Stimulated activated CD4-positive, alpha-beta T cell treated with anti-CD3 and anti-CD28 coated beads, Interleukin-12 subunit alpha, Interleukin-12 subunit beta, amount 100 ng/mL, for 4 hours (primary cell): ENCODE results near the gene DMKN.

Source experiments
- DNase-seq: peaks from one replicate; pipeline ENCODE4 v3.0.0-alpha.2; 2020

DMKN gene, protein sequence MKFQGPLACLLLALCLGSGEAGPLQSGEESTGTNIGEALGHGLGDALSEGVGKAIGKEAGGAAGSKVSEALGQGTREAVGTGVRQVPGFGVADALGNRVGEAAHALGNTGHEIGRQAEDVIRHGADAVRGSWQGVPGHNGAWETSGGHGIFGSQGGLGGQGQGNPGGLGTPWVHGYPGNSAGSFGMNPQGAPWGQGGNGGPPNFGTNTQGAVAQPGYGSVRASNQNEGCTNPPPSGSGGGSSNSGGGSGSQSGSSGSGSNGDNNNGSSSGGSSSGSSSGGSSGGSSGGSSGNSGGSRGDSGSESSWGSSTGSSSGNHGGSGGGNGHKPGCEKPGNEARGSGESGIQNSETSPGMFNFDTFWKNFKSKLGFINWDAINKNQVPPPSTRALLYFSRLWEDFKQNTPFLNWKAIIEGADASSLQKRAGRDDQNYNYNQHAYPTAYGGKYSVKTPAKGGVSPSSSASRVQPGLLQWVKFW

GRCh38 chr19:35513628-35514281 is at the start of gene DMKN:
DMKN (minus strand) TSS chr19:35513649; CDS start chr19:35513475, 174 bp downstream.
- no peak for DNase-seq

DNA sequence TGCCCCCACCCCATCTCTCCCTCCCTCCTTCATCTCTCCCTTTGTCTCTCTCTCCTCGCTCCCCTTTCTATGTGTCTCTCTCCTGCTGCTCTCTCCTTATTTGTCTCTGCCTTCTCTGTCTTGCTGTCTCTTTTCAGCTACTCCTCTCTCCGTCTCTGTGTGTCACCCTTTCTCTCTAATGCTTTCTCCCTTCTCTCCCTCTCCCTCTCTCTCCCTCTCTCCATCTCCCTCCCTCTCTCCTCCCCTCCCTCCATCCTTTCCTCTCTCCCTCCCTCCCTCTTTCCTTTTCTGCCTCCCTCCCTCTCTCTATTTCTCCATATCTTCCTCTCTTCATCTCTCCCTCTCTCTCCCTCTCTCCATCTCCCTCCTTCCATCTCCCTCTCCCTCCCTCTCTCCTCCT is 49.3 kb upstream of the DMKN start:
- no peak for DNase-seq

DNA sequence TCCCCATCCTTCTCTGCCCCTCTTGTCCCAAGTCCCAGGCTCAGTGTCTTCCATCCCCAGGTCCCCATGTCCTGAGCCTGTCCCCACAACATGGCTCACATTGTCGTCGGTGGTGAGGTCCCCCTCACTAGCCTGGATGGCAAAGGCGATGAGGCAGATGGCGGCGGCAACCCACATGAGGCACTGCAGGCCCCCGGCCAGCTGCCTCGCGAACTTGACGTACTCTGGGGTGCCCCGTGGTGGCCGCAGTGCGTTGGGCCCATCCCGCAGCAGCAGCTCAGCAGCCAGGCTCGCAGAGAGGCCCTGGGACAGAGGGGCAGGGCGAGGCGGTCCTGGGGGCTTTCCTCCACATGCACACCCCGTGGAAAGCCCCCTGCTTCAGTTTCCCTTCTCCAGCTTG is 48.9 kb upstream of the DMKN start:
- DNase-seq = no peak

DNA sequence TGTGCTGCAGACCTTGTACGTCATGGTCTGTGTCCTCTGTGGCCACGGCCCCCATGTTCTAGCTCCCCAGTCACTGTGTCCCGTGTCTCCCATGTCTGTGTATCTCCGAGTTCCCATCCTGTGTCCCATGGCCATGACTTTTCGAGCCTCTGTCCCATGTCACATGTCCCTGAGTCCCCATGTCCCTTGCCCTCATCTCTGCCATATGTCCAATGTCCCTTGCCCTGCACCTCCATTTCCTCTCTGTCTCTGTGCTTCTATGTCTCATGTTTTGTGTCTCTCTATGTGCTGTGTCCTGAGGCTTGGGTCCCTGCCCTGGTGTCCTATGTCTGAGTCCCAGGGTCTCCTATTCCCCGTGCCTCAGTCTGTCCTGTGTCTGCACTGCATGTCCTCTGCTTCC is 48.0 kb upstream of the DMKN start:
- no peak for DNase-seq

GRCh38 chr19:35560677-35561076 is 47.2 kb upstream of the DMKN start:
- DNase-seq = no peak

GRCh38 chr19:35560271-35560670 is 46.8 kb upstream of the DMKN start:
- DNase-seq = no peak

DNA sequence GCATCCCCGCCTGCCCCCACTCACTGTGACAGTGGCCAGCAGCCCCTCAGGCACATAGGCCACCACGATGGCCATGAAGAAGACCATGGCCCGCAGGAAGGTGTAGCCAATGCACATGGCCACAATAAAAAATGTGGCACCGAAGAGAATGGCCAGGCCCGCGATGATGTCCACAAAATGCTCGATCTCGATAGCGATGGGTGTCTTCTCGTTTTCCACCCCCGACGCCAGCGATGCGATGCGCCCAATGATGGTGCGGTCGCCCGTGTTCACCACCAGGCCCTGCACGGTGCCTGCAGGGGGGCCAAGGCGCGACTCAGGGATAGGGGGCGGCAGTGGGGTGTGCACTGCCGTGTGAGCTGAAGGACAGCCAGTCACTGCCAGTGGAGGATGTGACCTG is 46.3 kb upstream of the DMKN start:
- no peak for DNase-seq

GRCh38 chr19:35559281-35559659 is 45.8 kb upstream of the DMKN start:
- DNase-seq = no peak

DNA sequence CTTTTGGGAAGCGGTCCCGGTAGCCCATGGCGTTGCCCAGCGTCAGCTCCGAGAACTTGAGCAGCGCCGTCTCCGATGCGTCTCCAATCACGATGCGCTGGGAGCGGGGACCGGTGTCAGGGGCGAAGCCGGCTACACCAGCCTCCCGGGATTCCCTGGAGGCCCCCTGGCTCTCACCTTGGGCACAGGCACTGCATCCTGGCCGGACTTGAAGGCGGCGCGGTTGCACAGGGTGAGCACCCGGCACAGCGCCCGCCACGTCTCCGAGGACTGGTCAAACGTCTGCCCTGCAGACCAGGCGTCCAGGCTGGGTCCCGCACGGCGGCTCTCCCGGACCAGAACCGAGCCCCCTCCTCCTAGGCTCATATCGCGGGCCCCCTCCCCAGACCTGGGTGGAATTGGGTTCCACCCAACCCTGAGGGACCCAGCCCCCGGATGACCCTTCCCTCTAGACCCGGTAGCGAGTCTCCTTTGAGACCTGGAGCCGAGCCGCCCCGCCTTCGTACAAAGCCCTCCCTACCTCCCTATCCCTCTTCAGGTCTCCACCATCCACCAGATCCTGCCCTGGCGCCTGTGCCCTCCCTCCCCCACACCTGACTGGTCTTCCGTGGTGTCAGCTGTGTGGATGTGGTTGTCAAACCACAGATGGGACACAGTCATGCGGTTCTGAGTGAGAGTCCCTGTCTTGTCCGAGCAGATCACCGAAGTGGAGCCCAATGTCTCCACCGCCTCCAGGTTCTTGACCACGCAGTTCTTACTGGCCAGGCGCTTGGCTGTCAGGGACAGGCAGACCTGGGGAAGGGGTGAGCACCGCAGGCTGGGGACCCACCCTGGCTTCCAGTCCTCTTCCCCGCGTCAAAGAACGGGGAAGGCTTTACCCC is 45.2 kb upstream of the DMKN start:
- no peak for DNase-seq

GRCh38 chr19:35557539-35558399 is 44.3 kb upstream of the DMKN start:
- DNase-seq = peak; percentile 52

DNA sequence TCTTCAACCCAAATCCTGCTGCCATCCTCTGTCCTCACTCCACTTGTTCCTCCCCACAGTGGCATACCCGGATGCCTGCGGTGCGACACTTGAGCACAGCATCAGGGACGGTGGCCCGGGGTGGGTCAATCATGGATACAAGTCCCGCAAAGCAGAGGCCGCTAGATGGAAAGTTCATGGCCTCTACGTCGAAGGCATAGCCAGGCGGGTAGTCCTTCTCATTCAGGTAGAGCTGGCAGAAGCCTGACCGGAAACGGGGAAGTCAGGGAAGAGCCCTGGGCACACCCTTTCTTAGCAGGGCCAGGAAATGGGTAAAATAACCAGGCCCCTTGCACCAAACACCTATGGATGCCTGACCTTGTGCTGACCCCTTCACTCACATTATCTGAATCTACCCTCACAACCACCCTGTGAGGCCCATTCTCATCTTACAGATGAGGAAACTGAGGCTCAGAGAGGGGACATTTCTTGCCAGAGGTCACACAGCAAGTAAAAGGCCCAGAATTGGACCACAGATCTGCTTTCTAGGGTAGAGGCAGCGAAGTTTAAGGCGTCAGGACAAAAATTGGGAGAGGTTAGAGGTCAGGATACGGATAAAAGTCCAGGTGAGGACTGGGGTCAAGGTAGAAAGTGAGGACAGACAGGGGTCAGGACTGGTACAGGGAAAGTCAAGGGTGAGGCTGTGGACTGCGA is 43.5 kb upstream of the DMKN start:
- DNase-seq = no peak

DNA sequence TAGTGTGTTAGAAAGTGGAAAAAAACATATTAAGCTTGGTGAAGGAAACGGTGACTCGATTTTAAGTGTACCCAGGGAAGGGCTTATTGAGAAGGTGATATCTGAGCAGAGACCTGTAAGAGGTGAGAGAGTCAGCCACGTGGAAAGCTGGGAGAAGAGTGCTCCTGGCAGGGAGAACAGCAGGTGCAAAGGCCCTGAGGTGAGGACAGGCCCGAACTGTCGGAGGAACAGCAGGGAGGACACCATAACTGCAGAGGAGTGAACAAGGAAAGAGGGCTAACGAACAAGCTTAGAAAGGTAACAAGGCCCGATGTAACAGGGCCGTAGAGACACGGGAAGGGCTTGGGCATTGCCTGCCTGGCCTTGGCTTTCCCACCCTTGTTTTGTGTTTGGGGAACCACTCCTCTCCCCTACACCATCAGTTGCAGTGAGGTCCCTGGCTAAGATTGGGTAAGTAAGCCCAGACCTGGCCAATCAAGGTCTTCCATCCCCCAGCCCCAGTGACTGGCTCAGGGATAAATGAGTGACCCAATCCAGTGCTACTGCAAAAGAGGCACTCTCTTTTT is 42.7 kb upstream of the DMKN start:
- DNase-seq = no peak

GRCh38 chr19:35555301-35556005 is 42.0 kb upstream of the DMKN start:
- DNase-seq = no peak

DNA sequence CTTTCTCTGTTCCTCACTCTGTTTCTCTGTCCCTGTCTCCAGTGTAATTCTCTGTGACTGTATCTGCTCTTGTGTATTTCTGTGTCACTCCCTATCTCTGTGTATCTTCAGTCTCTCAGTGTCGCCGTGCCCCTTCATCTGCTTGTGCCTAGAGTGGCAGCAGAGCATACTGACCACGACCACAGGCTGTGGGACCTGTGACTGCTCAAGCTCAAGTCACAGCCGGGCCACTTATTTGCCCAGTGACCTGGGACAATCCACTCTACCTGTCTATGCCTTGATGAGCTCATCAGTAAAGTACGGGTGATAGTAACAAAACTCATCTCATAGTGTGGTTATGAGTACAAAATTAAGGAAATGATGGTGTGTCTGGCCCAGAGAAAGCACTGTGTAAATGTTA is 40.6 kb upstream of the DMKN start:
- no peak for DNase-seq

GRCh38 chr19:35553385-35554000 is 40.0 kb upstream of the DMKN start:
- DNase-seq = no peak

DNA sequence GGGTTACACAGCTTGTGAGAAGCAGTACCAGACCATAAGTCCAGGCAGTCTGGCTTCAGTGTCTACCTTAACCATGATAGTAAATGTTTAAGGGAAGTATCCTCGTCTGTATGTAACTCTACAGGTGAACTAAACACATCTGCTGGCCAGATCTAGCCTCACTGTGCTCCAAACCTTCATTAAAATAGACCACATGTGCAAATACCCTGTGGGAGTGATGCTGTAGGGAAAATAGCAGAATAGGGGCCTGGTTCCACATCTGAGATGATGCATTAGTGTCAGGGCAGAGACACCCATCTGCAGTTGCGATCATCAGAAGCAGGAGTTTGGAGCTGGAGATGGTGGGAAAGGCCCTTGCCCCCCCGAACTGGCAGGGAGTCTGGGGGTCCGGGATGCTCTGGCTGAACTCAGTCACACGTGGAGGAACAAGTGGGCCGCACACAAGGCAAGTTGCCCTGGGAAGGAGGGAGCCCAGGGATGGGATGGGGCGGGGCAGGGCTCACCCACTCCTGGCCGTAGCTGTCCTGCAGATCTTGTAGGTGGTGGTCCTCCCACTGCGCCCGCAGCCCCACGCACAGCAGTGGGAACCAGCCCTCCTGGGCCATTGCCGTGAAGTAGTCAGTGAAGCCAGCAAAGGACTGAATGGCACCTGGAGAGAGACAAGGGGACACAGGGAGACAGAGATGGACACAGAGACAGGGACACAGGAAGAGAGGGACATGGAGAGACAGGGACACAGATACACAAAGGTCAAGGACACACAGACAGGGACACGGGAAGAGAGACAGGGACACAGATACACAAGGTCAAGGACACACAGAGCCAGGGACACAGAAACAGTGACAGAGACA is 39.3 kb upstream of the DMKN start:
- no peak for DNase-seq

GRCh38 chr19:35551091-35551810 is 37.8 kb upstream of the DMKN start:
- no peak for DNase-seq

GRCh38 chr19:35549879-35550523 is 36.6 kb upstream of the DMKN start:
- DNase-seq = no peak
